Iris pigment epithelial cell (primary cell): ENCODE measurements around the gene RNF32.
"Not testable (repeated sequence)": the region's sequence is repeated elsewhere in the genome, so short reads cannot be mapped to it uniquely, and the experiment has no call there.

Experiments used
- DNase-seq: peaks from one replicate; pipeline ENCODE4 v3.0.0-alpha.2; 2011; ENCODE audit warnings: low read depth

RNF32 gene

DNA sequence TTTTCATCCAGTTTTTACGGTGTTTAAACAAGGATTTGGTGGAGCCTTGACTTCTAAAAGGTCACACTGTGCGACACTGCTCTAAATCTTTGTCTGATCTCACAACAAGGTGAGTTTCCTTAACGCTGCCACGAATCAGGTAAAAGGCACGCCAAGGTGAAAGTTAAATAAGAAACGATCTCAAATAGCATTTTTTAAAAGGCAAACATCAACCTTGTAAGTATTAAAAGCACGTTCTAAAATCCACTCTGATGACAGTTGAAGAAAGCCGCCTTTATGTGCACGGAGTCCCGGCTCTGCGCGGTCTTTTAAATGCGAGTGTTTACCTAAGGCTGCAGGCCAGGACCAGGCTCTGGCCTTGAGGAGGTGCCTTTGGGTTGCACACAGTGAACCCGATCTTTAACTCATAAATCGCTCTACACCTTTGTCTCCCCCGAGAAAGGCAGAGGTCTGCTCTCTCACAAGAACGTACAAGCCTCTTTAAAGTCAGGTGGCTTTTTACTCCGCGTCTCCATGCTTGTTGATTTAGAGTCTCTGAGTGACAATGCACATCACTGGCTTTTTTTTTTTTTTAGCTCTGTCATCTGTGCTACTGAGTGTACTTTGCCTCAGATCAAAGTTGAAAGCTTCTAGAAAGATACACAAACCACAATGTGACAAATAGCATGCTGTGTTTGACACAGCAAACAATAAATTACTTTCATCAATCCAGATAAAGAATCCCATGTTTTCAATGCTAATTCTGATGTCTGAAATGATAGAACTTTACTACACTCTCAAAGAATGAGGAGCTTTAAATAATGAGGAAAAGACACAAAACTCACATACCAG lies 25.9 kb upstream of the RNF32 start:
- DNase-seq: no peak

DNA sequence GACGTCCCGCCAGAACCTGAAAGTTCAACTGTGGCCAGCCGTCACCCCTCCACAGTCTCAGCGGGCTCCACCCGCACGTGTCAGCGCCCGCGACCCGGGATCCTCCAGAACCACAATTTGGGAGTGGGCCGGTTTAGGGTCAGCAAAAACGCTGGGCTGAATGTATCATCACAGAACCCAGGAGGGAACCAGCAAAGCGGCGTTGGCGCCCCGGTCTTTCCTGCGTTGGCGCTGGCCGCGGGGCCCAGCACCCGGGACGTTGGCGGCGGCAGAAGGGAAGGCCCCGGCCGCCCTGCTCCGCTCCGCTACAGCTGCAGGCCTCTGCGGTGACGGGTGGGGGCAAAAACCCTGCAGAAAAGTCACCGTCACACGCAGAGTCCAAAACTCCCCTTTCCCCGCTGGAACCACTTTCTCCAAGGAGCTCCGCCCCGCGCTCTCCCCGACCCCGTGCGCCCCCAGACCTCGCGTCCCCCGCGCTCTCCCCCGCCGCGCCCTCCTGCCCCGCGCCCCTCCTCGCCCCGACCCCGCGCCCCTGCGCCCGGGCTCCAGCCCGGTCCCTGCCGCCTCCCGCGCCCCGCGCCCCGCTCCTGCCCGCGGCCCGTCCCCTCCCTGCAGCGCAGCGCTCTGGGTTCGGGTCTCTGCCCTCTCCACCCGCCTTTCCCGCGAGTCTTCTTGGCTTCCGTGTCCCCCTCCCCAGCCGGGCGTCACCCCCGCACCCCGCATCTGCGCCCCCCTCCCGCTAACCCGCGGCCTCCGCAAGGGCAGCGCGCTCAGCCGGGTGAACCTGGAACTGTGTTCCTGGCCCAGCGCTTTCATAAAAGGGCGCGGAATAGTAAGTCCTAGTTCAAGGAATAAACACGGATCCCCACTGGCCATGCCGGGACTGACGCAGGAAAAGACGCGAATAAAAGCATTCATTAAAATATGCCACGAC lies 24.0 kb upstream of the RNF32 start:
- DNase-seq: peak; percentile 8

DNA sequence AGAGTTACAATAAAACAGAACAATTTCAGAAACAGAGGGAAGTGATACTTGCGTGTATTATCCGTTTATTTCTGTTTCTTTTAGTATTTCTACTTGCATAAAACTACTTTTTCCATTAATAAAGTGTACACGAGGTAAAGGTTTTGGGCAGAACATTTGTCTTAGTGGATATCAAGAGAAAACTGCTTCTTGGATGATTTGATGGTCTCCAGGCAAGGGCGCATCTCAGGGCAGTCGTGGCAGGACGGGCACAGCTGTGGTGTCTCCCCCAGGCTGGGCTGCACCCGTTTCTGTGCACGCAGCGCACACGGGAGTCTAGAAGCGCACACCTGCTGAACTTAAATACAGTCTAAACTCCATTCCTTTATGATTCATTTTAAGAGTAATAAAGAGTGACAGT lies 23.4 kb upstream of the RNF32 start:
- no peak for DNase-seq

DNA sequence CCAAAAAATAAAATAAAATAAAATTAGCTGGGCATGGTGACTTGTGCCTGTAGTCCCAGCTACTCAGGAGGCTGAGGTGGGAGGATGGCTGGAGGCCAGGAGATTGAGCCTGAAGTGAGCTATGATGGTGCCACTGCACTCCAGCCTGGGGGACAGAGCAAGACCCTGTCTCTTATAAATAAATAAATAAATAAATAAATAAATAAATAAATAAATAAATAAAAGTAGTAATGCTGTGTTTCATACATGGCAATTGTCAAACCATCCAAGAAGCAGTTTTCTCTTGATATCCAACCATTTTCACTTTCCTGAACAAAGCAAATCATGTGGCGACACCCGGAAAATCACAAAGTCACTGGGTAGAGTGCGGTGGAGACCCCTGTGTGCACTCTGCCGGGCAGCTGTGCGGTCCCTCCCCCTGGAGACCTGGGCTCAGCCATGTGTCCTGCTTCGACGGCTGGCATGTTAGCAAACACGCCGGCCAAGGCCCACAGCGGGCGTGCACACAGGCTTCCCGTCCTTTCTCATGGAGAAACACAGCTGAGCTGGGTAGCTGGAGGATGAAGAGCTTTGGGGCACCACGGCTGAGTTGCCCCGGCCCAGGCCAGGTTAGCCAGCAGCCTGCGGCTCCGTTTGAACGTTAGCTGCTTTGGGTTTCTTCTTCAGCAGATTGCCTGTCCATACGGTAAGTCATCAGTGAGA lies 22.3 kb upstream of the RNF32 start:
- no peak for DNase-seq

DNA sequence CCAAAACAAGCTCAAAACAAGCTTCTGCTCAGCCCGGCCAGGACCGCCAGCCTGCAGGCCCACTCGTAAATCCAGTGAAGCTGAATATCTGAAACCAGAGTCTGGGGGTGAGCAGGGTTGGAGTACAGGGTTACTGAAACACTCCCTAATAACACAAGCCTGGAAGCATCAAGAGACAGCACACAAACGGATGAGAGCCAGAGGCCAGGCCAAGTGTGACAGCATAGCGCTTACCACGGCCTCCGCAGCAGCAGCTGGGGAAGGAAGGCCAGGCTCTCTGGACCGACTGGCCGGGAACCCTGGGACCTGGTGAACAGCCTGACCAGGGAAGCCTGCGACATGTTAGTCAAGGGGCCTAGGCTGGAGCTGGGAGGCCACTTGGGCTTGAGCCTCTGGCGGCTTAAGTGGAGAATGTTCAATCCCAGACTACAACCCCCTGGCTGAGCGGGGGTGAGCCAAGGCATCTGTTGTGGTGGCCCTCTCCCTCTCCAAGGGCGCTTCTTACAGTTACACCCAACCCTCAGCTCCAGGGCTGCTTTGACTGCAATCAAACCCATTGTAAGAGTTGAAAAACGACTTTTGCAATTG lies 21.7 kb upstream of the RNF32 start:
- no peak for DNase-seq

DNA sequence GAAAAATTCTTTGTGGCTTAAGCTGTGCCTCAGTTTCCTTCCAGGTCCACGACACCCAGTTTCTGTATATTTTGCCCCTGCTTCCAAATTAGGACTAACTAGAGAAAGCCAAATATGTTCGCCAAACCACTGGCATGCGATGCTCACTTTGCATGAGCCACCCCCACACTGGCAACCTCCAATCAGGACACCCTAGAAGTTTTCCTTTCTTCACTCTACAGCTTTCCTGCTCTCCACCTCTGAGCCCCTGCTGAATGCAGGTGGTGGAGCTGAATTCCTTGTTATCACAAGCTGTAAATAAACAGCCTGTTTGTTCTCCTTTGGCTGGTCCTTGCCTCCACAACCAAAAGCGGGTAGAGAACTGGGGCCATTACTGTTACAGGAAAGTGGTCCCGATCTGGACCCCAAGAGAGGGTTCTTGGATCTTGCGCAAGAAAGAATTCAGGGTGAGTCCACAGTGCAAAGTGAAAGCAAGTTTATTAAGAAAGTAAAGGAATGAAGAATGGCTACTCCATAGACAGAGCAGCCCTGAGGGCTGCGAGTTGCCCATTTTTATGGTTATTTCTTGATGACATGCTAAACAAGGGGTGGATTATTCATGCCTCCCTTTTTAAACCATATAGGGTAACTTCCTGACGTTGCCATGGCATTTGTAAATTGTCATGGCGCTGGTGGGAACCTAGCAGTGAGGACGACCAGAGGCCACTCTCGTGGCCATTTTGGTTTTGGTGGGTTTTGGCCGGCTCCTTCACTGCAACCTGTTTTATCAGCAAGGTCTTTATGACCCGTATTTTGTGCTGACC lies 20.9 kb upstream of the RNF32 start:
- not testable (repeated sequence) for DNase-seq

DNA sequence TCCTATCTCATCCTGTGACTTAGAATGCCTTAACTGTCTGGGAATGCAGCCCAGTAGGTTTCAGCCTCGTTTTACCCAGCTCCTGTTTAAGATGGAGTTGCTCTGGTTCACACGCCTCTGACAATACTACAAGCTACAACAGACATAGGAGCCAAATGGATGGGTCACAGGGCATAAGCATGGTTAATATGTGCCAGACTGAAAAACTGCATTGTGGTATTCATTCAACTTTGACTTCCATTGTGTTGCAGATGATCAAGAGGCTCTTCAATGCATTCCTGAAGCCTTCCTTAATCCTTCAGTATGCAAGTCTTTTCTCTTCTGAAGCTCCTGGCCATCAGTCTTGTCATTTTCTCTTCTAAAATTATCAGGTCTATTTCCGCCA lies 20.3 kb upstream of the RNF32 start:
- no peak for DNase-seq

DNA sequence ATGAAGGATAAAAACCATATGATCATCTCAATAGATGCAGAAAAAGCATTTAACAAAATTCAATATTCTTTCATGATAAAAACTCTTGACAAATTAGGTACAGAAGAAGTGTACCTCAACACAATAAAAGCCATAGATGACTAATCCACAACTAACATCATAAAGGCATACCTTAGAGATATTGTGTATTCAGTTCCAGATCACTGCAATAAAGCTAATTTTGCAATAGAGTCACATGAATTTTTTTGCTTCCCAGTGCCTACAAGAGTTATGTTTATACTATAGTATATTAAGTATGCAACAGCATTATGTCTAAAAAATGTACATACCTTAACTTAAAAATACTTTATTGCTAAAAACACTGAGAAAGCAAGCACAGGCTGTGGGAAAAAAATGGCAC lies 18.9 kb upstream of the RNF32 start:
- no peak for DNase-seq

DNA sequence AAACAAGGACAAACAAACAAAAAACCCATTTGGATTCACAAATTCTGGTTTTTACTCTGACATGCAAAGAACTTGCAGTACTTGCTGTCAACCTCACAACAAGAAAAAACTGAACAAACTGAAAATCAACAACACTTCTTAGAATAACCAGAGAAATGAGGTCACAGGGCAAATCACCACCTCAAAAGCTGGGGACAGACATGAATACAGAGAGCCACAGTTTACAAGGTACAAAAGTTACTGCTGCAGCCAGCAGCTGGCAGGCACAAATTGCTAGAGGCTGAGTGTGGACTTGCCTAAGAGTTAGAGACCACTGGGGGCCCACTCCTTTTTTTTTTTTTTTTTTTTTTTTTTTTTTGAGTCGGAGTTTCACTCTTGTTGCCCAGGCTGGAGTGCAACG lies 15.0 kb upstream of the RNF32 start:
- DNase-seq: no peak

DNA sequence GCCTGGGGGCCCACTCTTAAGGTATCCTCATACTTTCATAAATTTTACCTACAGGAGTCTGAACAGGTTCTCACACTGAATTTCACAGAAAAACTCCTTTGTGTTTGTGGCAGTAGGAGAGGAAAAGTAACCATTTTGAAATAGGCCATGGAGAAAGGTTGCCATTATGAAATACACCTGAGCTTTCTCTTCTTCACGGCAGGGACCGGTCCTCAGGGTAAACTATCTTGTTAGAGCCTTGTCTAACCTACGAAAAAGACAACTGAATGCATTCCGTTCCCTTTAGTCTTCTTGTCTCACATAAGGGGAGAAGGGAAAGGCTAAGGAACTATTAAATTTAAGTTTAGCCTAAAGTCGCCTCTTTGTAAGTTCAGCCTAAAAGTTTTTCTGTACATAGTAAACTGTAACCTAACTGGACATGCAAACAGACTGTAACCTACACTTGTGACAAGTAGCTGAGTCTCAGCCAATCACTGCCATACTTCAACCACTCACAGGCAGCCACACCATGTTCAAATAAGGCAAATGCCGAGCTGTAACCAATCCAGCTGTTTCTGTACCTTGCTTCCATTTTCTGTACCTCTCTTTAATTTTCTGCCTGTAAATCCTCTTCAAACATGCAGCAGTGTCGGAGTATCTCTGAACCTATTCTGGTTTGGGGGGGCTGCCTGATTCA lies 14.2 kb upstream of the RNF32 start:
- DNase-seq: no peak

DNA sequence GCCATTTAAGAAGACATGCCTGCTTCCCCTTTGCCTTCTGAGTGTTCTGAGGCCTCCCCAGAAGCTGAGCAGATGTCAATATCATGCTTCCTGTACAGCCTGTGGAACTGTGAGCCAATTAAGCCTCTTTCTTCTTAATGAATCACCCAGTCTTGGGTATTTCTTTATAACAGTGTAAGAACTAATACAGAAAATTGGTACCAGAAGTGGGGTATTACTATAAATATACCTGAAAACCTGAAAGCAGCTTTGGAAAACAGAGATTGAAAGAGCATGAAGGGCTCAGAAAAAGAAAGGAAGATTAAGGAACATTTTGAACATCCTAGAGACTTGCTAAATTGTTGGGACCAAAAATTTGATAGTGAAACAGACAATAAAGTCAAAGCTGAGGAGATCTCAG lies 12.0 kb upstream of the RNF32 start:
- DNase-seq: no peak

DNA sequence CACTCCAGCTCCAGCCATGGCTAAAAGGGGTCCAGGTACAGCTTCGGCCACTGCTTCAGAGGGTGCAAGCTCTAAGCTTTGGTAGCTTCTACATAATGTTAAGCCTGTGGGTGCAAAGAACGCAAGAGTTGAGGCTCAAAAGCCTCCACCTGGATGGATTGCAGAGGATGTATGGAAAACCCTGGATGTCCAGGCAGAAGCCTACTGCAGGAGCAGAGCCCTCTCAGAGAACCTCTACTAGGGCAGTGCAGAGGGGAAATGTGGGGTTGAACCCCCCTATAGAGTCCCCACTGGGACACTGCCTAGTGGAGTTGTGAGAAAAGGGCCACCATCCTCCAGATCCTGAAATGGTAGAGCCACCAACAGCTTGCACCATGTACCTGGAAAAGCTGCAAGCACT lies 10.7 kb upstream of the RNF32 start:
- no peak for DNase-seq

DNA sequence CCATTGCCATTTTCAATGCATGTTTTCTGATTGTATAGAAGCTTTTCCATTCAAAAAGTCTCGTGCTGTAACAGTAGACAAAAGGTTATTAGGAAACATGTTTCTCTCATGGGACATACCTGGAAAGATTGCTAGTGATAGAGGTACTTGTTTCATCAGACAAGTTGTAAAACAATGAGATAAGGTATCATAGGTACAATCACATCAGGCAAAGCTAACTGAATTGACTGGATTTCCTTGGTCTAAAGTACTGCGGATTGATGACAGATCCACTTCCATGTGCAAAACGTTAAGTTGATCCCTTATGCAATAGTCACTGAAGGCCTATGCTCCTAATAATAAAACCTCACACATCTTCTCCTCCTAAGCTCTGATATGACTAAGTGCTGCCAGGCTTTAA lies 6.5 kb upstream of the RNF32 start:
- DNase-seq: no peak

DNA sequence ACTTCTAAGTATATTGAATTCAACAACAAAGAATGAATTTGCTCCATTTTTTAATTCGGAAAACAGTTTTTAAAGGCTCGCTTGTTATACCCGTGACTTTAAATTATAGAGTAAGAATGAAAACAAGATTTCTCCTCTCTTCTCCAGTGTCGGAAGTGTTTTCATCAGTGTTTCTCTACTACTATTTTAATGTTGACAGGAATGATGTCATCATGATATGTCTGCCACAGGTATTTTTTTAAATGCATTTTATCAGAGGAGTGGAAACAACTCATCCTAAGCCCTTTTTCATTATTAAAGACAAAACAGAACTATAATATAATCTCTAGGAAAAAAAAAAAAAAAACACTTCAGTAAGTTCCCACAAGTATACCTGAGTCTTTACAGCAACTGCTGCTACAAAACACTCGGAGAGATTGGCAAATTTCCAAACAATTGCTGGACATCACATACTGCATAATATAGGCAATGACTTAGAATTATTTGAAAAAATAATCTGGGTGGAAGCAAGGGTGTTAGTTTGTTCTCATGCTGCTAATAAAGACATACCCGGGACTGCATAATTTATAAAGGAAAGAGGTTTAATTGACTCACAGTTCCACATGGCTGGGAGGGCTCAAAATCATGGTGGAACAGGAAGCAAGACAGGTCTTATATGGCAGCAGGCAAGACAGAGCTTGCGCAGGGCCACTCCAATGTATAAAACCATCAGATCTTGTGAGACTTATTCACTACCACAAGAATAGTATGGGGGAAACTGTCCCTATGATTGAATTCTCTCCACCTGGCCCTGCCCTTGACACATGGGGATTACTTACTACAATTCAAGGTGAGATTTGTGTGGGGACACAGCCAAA lies 4.8 kb upstream of the RNF32 start:
- DNase-seq: no peak

DNA sequence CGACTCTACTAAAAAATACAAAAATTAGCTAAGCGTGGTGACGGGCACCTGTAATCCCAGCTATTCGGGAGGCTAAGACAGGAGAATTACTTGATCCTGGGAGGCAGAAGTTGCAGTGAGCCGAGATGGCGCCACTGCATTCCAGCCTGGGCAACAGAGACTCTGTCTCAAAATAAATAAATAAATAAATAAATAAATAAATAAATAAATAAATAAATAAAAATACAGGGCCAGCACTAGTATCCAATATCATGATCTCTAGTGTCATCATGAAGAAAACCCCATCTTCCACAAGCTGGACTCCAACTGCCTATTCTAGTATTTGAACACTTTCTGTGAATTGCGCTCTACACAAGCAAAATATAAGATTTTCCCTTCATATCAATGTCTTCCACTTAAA lies 3.5 kb upstream of the RNF32 start:
- DNase-seq: not testable (repeated sequence)

DNA sequence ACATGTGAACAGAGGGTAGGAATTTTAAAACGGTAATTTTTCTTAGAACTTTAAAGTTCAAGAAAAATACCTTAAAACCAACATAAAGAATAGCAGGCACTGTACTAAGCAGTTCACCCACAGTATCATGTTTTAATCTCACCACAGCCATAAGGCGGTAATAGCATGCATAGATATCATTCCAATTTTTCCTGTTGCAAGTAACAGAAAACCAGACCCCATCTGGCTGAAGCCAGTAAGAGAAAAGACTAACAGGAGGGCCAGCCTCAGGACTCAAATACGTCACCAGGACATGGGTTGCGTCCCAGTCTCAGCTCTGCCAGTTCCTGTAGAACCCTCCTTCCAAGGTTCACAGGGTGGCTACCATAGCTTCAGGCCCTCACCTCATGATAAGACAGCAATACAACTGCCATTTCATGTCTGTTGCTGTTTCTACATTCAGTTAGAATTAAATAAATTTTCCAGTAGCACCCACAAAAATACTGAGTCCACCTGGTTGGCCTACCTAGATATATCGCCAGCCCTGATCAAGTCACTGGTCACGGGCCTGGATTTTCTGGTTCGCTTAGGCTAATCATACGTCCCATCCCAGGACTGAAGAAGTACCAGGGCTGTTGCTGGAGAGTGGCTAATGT lies 2.0 kb upstream of the RNF32 start:
- no peak for DNase-seq

DNA sequence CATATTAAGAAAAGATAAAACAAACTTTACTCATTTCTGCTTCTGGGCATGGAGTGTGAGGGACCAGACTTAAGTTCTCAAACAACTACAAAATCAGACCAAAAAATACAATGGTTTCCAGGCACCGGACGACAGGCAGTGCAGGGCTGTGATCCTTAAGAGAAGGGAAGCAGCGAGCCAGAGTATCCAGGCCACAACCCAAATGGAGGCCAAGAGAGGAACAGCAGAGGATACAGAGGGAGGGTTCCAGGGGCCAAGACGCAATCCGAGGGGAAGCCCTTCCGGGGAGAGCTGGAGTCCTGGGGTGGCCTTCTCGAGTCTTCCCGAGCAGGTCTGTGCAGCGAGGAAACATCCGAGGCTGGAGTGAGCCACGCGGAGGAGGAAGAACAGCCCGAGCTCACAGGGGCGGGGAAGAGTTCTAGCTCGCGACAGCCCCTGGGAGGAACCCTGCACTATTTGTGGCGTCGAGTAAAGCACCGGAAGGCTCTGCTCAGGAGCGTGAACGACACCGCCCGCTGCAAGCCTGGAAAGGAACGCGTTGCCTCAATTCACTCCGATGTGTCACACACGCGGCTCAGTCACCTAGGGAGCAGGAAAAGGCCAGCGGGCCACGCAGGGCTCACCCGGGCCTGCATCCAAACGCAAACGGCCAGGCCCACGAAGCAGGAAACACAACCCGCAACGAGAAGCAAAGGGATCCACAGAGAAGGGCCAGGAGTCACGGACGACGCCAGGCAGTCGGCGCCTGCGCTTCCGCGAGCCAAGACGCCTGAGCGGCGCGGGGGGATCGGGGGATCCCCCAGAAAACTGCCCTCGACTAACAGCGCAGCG lies 933 bp upstream of the RNF32 start:
- peak; percentile 11 for DNase-seq

DNA sequence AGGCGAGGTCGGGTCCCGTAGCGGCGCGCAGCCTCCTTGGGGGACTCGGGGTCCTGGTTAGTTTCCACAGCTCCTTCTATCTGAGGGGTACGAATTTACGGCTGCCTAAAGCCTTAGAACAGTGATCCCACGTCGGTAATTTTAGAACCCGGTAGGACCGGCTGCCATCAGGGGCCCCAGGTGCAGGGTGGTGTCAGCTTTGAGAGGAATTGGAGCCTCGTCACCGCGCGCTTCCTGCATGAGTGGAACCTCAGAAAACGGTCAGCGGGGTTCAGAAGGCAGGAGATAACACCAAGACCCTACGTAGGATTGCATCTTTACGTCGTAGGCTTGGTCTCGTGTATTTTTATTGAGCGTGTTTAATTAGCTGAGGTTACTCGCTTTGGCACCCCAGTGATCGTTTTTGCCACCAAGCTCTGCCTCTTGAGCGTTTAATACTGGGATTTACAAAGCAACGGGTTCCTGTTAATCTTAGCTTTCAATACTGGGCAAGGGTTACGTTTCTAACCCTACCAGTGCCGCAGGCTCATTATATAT lies 443 bp downstream of the RNF32 start:
- DNase-seq: peak; percentile 48
